Astrocyte of the cerebellum (primary cell): Measurements from ENCODE around the gene LHX5.

Experiments
- DNase-seq: peaks from one replicate; pipeline ENCODE4 v3.0.0-alpha.2; 2011; ENCODE audit warnings: low read depth
- H3K4me3 ChIP-seq: 2 replicates; pipeline ENCODE4 v1.5.1; 2011; ENCODE audit warnings: mild to moderate bottlenecking, low read depth, low read length, moderate library complexity
- CTCF ChIP-seq: IDR thresholded peaks from 2 replicates; pipeline ENCODE4 v1.5.1; 2012; ENCODE audit warnings: low read length, low read depth, moderate library complexity, mild to moderate bottlenecking; ENCODE audit errors: missing control alignments
- in situ Hi-C: cut with HindIII; loops from 2 replicates; pipeline ENCODE4 v1.10.0; 2017; ENCODE audit warnings: low sequenced_read_pairs

LHX5 gene

GRCh38 chr12:113488322-113488721, 16.7 kb upstream of the LHX5 start:
- TF ChIP-seq CTCF = no peak
- no peak overlapping the region for H3K4me3 ChIP-seq
- DNase-seq = no peak
- in situ Hi-C loops = no loop called here

- no peak for DNase-seq
- TF ChIP-seq CTCF = no peak
- H3K4me3 ChIP-seq = no peak overlapping the region
- in situ Hi-C loops = no loop called here
Measured at GRCh38 chr12:113486722-113487121, 15.1 kb upstream of the LHX5 start.

GRCh38 chr12:113485330-113485729, 13.7 kb upstream of the LHX5 start:
- TF ChIP-seq CTCF = no peak
- no peak overlapping the region for H3K4me3 ChIP-seq
- in situ Hi-C loops = no loop called here
- no peak for DNase-seq

- no peak overlapping the region for H3K4me3 ChIP-seq
- no peak for TF ChIP-seq CTCF
- in situ Hi-C loops = no loop called here
- DNase-seq = no peak
Measured at GRCh38 chr12:113482334-113482733, 10.7 kb upstream of the LHX5 start.

GRCh38 chr12:113480336-113480971, 8.8 kb upstream of the LHX5 start:
- no peak overlapping the region for H3K4me3 ChIP-seq
- DNase-seq = no peak
- no peak for TF ChIP-seq CTCF
- in situ Hi-C loops = no loop called here

- DNase-seq = peak; percentile 6
- TF ChIP-seq CTCF = no peak
- in situ Hi-C loops = no loop called here
- H3K4me3 ChIP-seq = no peak overlapping the region
Measured at GRCh38 chr12:113479590-113480335, 8.1 kb upstream of the LHX5 start.
